ENCODE results near the gene OBSCN. TPM values are rescaled to one million over a fixed set of nuclear protein-coding genes. Genes with fewer than 3 reads are reported as not detected.

OBSCN gene
- total RNA-seq, 1 donor from 2014 or later = 20.6 TPM

GRCh38 chr1:228374711-228375577 is 167.1 kb downstream of the OBSCN start:
- no peak for DNase-seq (ENCODE audit: low read depth)
- no peak overlapping the region for H3K4me3 ChIP-seq (ENCODE audit: low read depth, low read length)
- TF ChIP-seq, protein P1, sequence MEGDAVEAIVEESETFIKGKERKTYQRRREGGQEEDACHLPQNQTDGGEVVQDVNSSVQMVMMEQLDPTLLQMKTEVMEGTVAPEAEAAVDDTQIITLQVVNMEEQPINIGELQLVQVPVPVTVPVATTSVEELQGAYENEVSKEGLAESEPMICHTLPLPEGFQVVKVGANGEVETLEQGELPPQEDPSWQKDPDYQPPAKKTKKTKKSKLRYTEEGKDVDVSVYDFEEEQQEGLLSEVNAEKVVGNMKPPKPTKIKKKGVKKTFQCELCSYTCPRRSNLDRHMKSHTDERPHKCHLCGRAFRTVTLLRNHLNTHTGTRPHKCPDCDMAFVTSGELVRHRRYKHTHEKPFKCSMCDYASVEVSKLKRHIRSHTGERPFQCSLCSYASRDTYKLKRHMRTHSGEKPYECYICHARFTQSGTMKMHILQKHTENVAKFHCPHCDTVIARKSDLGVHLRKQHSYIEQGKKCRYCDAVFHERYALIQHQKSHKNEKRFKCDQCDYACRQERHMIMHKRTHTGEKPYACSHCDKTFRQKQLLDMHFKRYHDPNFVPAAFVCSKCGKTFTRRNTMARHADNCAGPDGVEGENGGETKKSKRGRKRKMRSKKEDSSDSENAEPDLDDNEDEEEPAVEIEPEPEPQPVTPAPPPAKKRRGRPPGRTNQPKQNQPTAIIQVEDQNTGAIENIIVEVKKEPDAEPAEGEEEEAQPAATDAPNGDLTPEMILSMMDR (conservative IDR thresholded peaks at IDR 0.05; ENCODE audit: low read depth, low read length) = no peak

- DNase-seq (ENCODE audit: low read depth) = no peak
- TF ChIP-seq, protein P1 (conservative IDR thresholded peaks at IDR 0.05; ENCODE audit: low read depth, low read length) = no peak
- no peak overlapping the region for H3K4me3 ChIP-seq (ENCODE audit: low read depth, low read length)
Observed at GRCh38 chr1:228375578-228376261, 167.9 kb downstream of the OBSCN start.

DNA sequence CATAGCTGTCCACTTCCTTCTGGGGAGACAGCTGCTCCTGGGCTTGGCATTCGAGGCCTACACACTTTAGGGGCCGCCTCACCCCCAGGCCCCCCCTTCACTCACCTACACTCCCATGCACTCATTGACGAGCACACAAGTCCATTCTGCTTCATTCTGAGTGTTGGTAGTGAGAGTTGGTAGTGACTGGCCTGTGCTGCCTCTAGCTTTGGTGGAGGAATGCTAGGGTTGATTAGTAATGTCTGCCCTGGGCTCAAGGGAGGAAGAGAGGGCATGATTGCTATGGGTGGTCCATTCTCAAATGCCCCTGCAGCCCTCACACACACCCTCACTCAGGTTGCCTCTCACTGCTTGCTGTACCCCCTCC is 168.4 kb downstream of the OBSCN start:
- DNase-seq (ENCODE audit: low read depth) = no peak
- TF ChIP-seq, protein P1 (conservative IDR thresholded peaks at IDR 0.05; ENCODE audit: low read depth, low read length) = no peak

GRCh38 chr1:228376651-228377631 is 169.1 kb downstream of the OBSCN start:
- H3K4me3 ChIP-seq (ENCODE audit: low read depth, low read length) = no peak overlapping the region
- no peak for DNase-seq (ENCODE audit: low read depth)
- TF ChIP-seq, protein P1 (conservative IDR thresholded peaks at IDR 0.05; ENCODE audit: low read depth, low read length) = no peak

More for the DNA sequence above, 168.4 kb downstream of the OBSCN start:
- H3K4me3 ChIP-seq (ENCODE audit: low read depth, low read length) = no peak overlapping the region

- peak overlapping the region; percentile 60 for H3K4me3 ChIP-seq (ENCODE audit: low read depth, low read length)
- no peak for DNase-seq (ENCODE audit: low read depth)
- TF ChIP-seq, protein P1 (conservative IDR thresholded peaks at IDR 0.05; ENCODE audit: low read depth, low read length) = no peak
Observed at GRCh38 chr1:228377664-228378089, 169.8 kb downstream of the OBSCN start.

GRCh38 chr1:228378090-228378872 is 170.4 kb downstream of the OBSCN start:
- TF ChIP-seq, protein P1 (conservative IDR thresholded peaks at IDR 0.05; ENCODE audit: low read depth, low read length) = peak; percentile 53
- peak overlapping the region; percentile 60 for H3K4me3 ChIP-seq (ENCODE audit: low read depth, low read length)
- no peak for DNase-seq (ENCODE audit: low read depth)

Measured in epithelial cell of proximal tubule (primary cell).